IMR-90 (cell line): ENCODE results near the gene SDCCAG8. TPM values are rescaled to one million over a fixed set of nuclear protein-coding genes. Genes with fewer than 3 reads are reported as not detected.

Source experiments
- ATAC-seq: fragments of 200-7000 bp; cut with Tn5 transposase; 2 replicates; pipeline ENCODE4 v1.9.1; 2020; ENCODE audit warnings: low read depth, mild to moderate bottlenecking, moderate library complexity
- BruUV-seq: library from RNA; stranded (reverse); fragments of 400-500 nt; replicated peaks from 2 replicates; lab custom pipeline; 2021; lab: Mats Ljungman, UMichigan
- CTCF ChIA-PET: fragments of 300-600 bp; formaldehyde crosslinking; extraction: SDS; loops from one replicate; lab custom pipeline; 2021; ENCODE audit warnings: antibody characterized with exemption; lab: Yijun Ruan, JAX
- POLR2A ChIA-PET: fragments of 300-600 bp; sonication (Branson Sonifier 250); formaldehyde crosslinking; loops from one replicate; lab custom pipeline; 2022; ENCODE audit warnings: antibody characterized with exemption; ENCODE audit not compliant: unreplicated experiment; lab: Charles Lee
- DNase-seq: peaks from one replicate; pipeline ENCODE4 v3.0.0; 2013
- H2AFZ ChIP-seq: replicated peaks from 2 replicates; pipeline ENCODE3; 2013; ENCODE audit warnings: low read length, mild to moderate bottlenecking; ENCODE audit not compliant: poor library complexity
- H2AK5ac ChIP-seq: 2 replicates; pipeline ENCODE4 v1.6.1; 2013; ENCODE audit warnings: low read depth, low read length, inconsistent platforms
- H2AK9ac ChIP-seq: replicated peaks from 2 replicates; pipeline ENCODE3; 2013; ENCODE audit warnings: mild to moderate bottlenecking, low read depth, low read length, moderate library complexity; ENCODE audit not compliant: poor library complexity
- H2BK120ac ChIP-seq: 2 replicates; pipeline ENCODE4 v1.6.1; 2013; ENCODE audit warnings: low read depth, low read length, inconsistent platforms
- H2BK15ac ChIP-seq: 3 replicates; pipeline ENCODE4 v1.6.1; 2013; ENCODE audit warnings: low read depth, low read length, inconsistent platforms
- H2BK20ac ChIP-seq: 2 replicates; pipeline ENCODE4 v1.6.1; 2013; ENCODE audit warnings: low read depth, mild to moderate bottlenecking, inconsistent platforms, low read length, moderate library complexity
- H2BK5ac ChIP-seq: 2 replicates; pipeline ENCODE4 v1.6.1; 2013; ENCODE audit warnings: mild to moderate bottlenecking, low read depth, low read length, inconsistent platforms; ENCODE audit not compliant: poor library complexity, severe bottlenecking
- H3K14ac ChIP-seq: replicated peaks from 2 replicates; pipeline ENCODE4 v1.6.1; 2013; ENCODE audit warnings: low read depth, low read length, inconsistent platforms
- H3K18ac ChIP-seq: 2 replicates; pipeline ENCODE4 v1.6.1; 2013; ENCODE audit warnings: low read depth, low read length, control low read depth
- H3K23ac ChIP-seq: 2 replicates; pipeline ENCODE4 v1.6.1; 2013; ENCODE audit warnings: low read depth, low read length, inconsistent platforms
- H3K27ac ChIP-seq: 2 replicates; pipeline ENCODE4 v1.5.1; 2013; ENCODE audit warnings: mild to moderate bottlenecking, control low read depth, low read length; ENCODE audit not compliant: insufficient read depth
- H3K27me3 ChIP-seq: 2 replicates; pipeline ENCODE4 v1.6.1; 2013; ENCODE audit warnings: low read length; ENCODE audit not compliant: control insufficient read depth, insufficient read depth
- H3K36me3 ChIP-seq: 2 replicates; pipeline ENCODE4 v1.6.1; 2013; ENCODE audit warnings: low read length, mixed read lengths; ENCODE audit not compliant: control insufficient read depth, insufficient read depth
- H3K4ac ChIP-seq: 2 replicates; pipeline ENCODE4 v1.6.1; 2013; ENCODE audit warnings: low read depth, low read length, inconsistent platforms
- H3K4me1 ChIP-seq: 2 replicates; pipeline ENCODE4 v1.6.1; 2013; ENCODE audit warnings: low read length, mixed read lengths; ENCODE audit not compliant: control insufficient read depth, insufficient read depth
- H3K4me2 ChIP-seq: 2 replicates; pipeline ENCODE4 v1.6.1; 2013; ENCODE audit warnings: low read depth, mild to moderate bottlenecking, control low read depth, low read length, moderate library complexity
- H3K4me3 ChIP-seq: 2 replicates; pipeline ENCODE4 v1.5.1; 2013; ENCODE audit warnings: low read depth, mild to moderate bottlenecking, control low read depth, low read length, moderate library complexity; ENCODE audit not compliant: insufficient read depth
- H3K56ac ChIP-seq: 2 replicates; pipeline ENCODE4 v1.6.1; 2013; ENCODE audit warnings: low read length, inconsistent platforms; ENCODE audit not compliant: insufficient read depth; ENCODE audit errors: extremely low read depth
- H3K79me1 ChIP-seq, 2 experiments: 2 replicates each; pipeline ENCODE4 v1.6.1; 2013; ENCODE audit warnings: low read length in 2 of 2, inconsistent platforms in 1 of 2, low read depth in 1 of 2
- H3K9ac ChIP-seq: 2 replicates; pipeline ENCODE4 v1.6.1; 2013; ENCODE audit warnings: low read depth, low read length, control low read depth
- H3K9me1 ChIP-seq: 2 replicates; pipeline ENCODE4 v1.6.1; 2013; ENCODE audit warnings: low read length, inconsistent platforms; ENCODE audit not compliant: insufficient read depth
- H3K9me3 ChIP-seq: 2 replicates; pipeline ENCODE4 v1.6.1; 2013; ENCODE audit warnings: low read length; ENCODE audit not compliant: control insufficient read depth, insufficient read depth
- H4K20me1 ChIP-seq: 2 replicates; pipeline ENCODE4 v1.6.1; 2013; ENCODE audit warnings: low read length, inconsistent platforms; ENCODE audit not compliant: insufficient read depth
- H4K5ac ChIP-seq: 2 replicates; pipeline ENCODE4 v1.6.1; 2013; ENCODE audit warnings: mild to moderate bottlenecking, low read depth, low read length, control low read depth
- H4K8ac ChIP-seq, 2 experiments: 2 replicates each; pipeline ENCODE4 v1.6.1; 2013; ENCODE audit warnings: low read depth in 2 of 2, low read length in 2 of 2, control low read depth in 1 of 2, inconsistent platforms in 1 of 2
- H4K91ac ChIP-seq: 2 replicates; pipeline ENCODE4 v1.6.1; 2013; ENCODE audit warnings: low read depth, low read length, inconsistent platforms; ENCODE audit not compliant: insufficient read depth
- BHLHE40 ChIP-seq: fragments of 150-350 bp; IDR thresholded peaks from 2 replicates; pipeline ENCODE4 v1.6.1; 2016; ENCODE audit warnings: mild to moderate bottlenecking, low read depth, low read length
- CHD1 ChIP-seq: IDR thresholded peaks from 2 replicates; pipeline ENCODE4 v1.6.1; 2012; ENCODE audit warnings: low read depth, low read length, improper control_type of control experiment
- MXI1 ChIP-seq: IDR thresholded peaks from 2 replicates; pipeline ENCODE4 v1.6.1; 2012; ENCODE audit warnings: low read depth, mild to moderate bottlenecking, low read length, moderate library complexity, borderline replicate concordance
- NFE2L2 ChIP-seq: fragments of 150-350 bp; IDR thresholded peaks from 2 replicates; pipeline ENCODE4 v1.6.1; 2016; ENCODE audit warnings: low read depth, mild to moderate bottlenecking, low read length
- RCOR1 ChIP-seq: IDR thresholded peaks from 2 replicates; pipeline ENCODE4 v1.6.1; 2012; ENCODE audit warnings: mild to moderate bottlenecking, low read length, improper control_type of control experiment; ENCODE audit not compliant: insufficient replicate concordance
- RFX5 ChIP-seq: IDR thresholded peaks from 2 replicates; pipeline ENCODE4 v1.8.0; 2012; ENCODE audit warnings: low read depth, mild to moderate bottlenecking, low read length, moderate library complexity
- WGBS, 2 experiments: methylation state at CpG; one replicate each; pipeline versions ENCODE4 v1.1.5 to v1.1.7; 2013; ENCODE audit warnings: missing lambda C conversion rate in 2 of 2; ENCODE audit not compliant: insufficient read length in 1 of 2; ENCODE audit errors: extremely low coverage in 2 of 2; 5-methylcytosine and 5-hydroxymethylcytosine counted together
- dilution Hi-C: fragments of 300-500 bp; cut with HindIII; formaldehyde crosslinking; loops from one replicate; pipeline ENCODE4 v1.14.3; 2018; ENCODE audit warnings: low sequenced_read_pairs; ENCODE audit not compliant: unreplicated experiment
- in situ Hi-C: fragments of 300-500 bp; cut with MboI; formaldehyde crosslinking; loops from 3 replicates; pipeline ENCODE4 v1.14.3; 2019; ENCODE audit warnings: low sequenced_read_pairs, inconsistent platforms, mixed read lengths
- intact Hi-C: fragments of 100-400 bp; cut with micrococcal nuclease; formaldehyde crosslinking; loops from 2 replicates; pipeline ENCODE4 v1.10.0; 2022
- polyA plus RNA-seq, 3 experiments: library from polyadenylated mRNA; depleted of rRNA; stranded (reverse); fragments of >200 nt; gene quantifications; 2 replicates each; pipeline ENCODE4 v1.2.3, GENCODE V29; 2012; ENCODE audit warnings: low replicate concordance in 1 of 3
- total RNA-seq: library from RNA; depleted of rRNA; stranded (reverse); fragments of >200 nt; gene quantifications from 2 replicates; pipeline ENCODE4 v1.2.3, GENCODE V29; 2012
- TF ChIP-seq, protein P1 (sequence below): conservative IDR thresholded peaks from 2 replicates; pipeline ENCODE4 v1.5.1; 2012; ENCODE audit warnings: mild to moderate bottlenecking, low read depth, low read length, improper control_type of control experiment

The SDCCAG8 gene
- total and polyA plus RNA-seq, 2 of the 4 experiments (the other 2 are of a cell fraction) = 25.2 to 46.8 TPM

DNA sequence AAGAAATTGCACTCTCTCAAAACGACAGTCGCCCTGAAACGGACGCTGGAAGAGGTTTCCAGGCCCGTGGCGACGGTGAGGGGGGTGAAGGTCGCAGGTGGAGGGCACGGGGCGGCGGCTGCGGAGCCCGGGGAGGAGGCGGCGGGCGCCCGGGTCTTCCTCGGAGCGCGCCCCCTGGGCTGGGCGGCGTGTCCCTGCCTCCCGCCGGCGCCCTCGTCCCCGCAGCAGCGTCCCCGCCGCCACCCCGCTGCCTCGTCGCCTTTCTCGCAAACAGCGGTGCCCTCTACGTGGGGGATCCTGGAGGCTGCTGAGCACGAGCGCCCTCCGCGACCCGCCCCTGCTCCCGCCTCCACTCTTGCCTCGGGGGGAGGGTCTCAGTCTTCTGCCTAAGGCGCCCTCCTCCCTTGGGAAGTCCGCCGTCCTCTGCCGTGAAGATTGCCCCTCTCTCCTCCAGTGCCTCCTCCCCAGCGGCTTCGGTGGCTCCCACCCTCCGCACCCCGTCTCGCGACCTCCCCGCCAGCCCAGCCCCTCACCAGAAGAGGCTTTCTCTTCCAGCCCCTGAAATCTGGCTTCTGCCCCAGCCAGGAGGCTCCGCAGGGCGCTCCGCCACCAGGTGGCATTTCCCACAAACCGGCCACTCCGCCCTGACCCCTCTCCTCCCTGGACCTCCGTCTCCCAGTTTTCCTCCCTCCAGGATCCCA, 227.4 kb downstream of the SDCCAG8 start:
- H3K4me3 ChIP-seq = no peak overlapping the region
- H4K20me1 ChIP-seq = no peaks in the 10 kb centered on the region
- no peak overlapping the region for H2AK9ac ChIP-seq
- no peak overlapping the region for H2BK5ac ChIP-seq
- no peak overlapping the region for H3K18ac ChIP-seq
- no peak overlapping the region for H4K8ac ChIP-seq
- ATAC-seq = no peak
- WGBS, 2 experiments = 58% methylated on average over 23 of the region's 60 CpGs; no CpG with 5 or more reads in 1 of the 2 experiments
- peak overlapping the region; percentile 34 for H2AFZ ChIP-seq
- H3K4me1 ChIP-seq = peaks cover 2% of the 10 kb centered on the region; the same call in 1 of the 2 replicates
- H3K56ac ChIP-seq = no peak overlapping the region
- no peak overlapping the region for H3K14ac ChIP-seq
- no peak overlapping the region for H3K27ac ChIP-seq
- no TSS peak for BruUV-seq
- H3K9me3 ChIP-seq = no peaks in the 10 kb centered on the region
- H2BK120ac ChIP-seq = no peak overlapping the region
- no peak overlapping the region for H2BK15ac ChIP-seq
- intact Hi-C loops = no loop called here
- H4K5ac ChIP-seq = no peak overlapping the region
- TF ChIP-seq RCOR1 (no peak), BHLHE40 (no peak), RFX5 (no peak), NFE2L2 (no peak), MXI1 (no peak), CHD1 (no peak)
- TF ChIP-seq, protein P1, sequence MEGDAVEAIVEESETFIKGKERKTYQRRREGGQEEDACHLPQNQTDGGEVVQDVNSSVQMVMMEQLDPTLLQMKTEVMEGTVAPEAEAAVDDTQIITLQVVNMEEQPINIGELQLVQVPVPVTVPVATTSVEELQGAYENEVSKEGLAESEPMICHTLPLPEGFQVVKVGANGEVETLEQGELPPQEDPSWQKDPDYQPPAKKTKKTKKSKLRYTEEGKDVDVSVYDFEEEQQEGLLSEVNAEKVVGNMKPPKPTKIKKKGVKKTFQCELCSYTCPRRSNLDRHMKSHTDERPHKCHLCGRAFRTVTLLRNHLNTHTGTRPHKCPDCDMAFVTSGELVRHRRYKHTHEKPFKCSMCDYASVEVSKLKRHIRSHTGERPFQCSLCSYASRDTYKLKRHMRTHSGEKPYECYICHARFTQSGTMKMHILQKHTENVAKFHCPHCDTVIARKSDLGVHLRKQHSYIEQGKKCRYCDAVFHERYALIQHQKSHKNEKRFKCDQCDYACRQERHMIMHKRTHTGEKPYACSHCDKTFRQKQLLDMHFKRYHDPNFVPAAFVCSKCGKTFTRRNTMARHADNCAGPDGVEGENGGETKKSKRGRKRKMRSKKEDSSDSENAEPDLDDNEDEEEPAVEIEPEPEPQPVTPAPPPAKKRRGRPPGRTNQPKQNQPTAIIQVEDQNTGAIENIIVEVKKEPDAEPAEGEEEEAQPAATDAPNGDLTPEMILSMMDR = no peak
- no peak overlapping the region for H3K9ac ChIP-seq
- no peak overlapping the region for H2AK5ac ChIP-seq
- in situ Hi-C loops = loop anchor here (25.0 kb wide), 1 partner anchor 804 kb away; no protein-coding TSS in a partner anchor
- no peaks in the 10 kb centered on the region for H3K27me3 ChIP-seq
- H3K23ac ChIP-seq = no peak overlapping the region
- ChIA-PET CTCF (no interaction called here), POLR2A (no interaction called here)
- no peak for DNase-seq
- H4K91ac ChIP-seq = no peak overlapping the region
- H2BK20ac ChIP-seq = no peak overlapping the region
- no peaks in the 10 kb centered on the region; the same call in 1 of the 2 replicates for H3K36me3 ChIP-seq
- dilution Hi-C loops = no loop called here
- peaks cover 3% of the 10 kb centered on the region; the same call in 1 of the 2 replicates for H3K9me1 ChIP-seq
- no peak overlapping the region for H3K4me2 ChIP-seq
- H3K4ac ChIP-seq = no peak overlapping the region
- H3K79me1 ChIP-seq = peaks cover 0 to 4% of the 10 kb centered on the region in 2 experiments; a peak in 1 of 4 replicates
